GM19397 (cell line): Measurements from ENCODE around the gene SKIC2.

Experiments used
- ATAC-seq: cut with Tn5 transposase; IDR thresholded peaks from one replicate; pipeline ENCODE4 v1.9.1; 2021; ENCODE audit warnings: mild to moderate bottlenecking, moderate library complexity; ENCODE audit not compliant: unreplicated experiment

The SKIC2 gene

GRCh38 chr6:31945507-31946369, 13.2 kb upstream of the SKIC2 start, which contains the start of gene CFB:
Gene CFB, plus strand, starts transcription at chr6:31946095. Its CDS starts 127 bp downstream, at chr6:31946222.
- ATAC-seq: no peak

- ATAC-seq: no peak
These were observed 12.5 kb upstream of the SKIC2 start for GRCh38 chr6:31946370-31946885.

- ATAC-seq: no peak
These were observed 11.8 kb upstream of the SKIC2 start for GRCh38 chr6:31947070-31947675.

GRCh38 chr6:31947864-31948263, 11.1 kb upstream of the SKIC2 start:
- no peak for ATAC-seq

GRCh38 chr6:31948306-31948705, 10.7 kb upstream of the SKIC2 start:
- ATAC-seq: no peak

- no peak for ATAC-seq
These were observed 10.1 kb upstream of the SKIC2 start for GRCh38 chr6:31948753-31949413.

- ATAC-seq: no peak
These were observed 8.9 kb upstream of the SKIC2 start for GRCh38 chr6:31949926-31950548.

- no peak for ATAC-seq
These were observed 6.7 kb upstream of the SKIC2 start for GRCh38 chr6:31952140-31952805.

- no peak for ATAC-seq
These were observed 6.1 kb upstream of the SKIC2 start for GRCh38 chr6:31952890-31953289.

- ATAC-seq: no peak
These were observed 4.5 kb upstream of the SKIC2 start for GRCh38 chr6:31954511-31954910.

- no peak for ATAC-seq
These were observed 2.2 kb upstream of the SKIC2 start for GRCh38 chr6:31956796-31957195.

- no peak for ATAC-seq
These were observed 599 bp upstream of the SKIC2 start for GRCh38 chr6:31958412-31958740.

GRCh38 chr6:31961616-31962015, 2.6 kb downstream of the SKIC2 start:
- ATAC-seq: no peak

GRCh38 chr6:31963921-31964320, 4.9 kb downstream of the SKIC2 start:
- ATAC-seq: no peak

GRCh38 chr6:31965700-31966099, 6.7 kb downstream of the SKIC2 start:
- no peak for ATAC-seq

- ATAC-seq: no peak
These were observed 7.5 kb downstream of the SKIC2 start for GRCh38 chr6:31966506-31966905.

GRCh38 chr6:31966997-31967925, 8.3 kb downstream of the SKIC2 start:
- no peak for ATAC-seq

GRCh38 chr6:31967926-31968320, 8.9 kb downstream of the SKIC2 start:
- ATAC-seq: no peak

- no peak for ATAC-seq
These were observed 9.4 kb downstream of the SKIC2 start for GRCh38 chr6:31968326-31968725.
